Measurements from ENCODE around the gene CD74. TPM values are rescaled to one million over a fixed set of nuclear protein-coding genes. Genes with fewer than 3 reads are reported as not detected.
A peak's percentile ranks its signal among the peaks of the same experiment; 100 is the strongest.
"Not testable (repeated sequence)": the region's sequence is repeated elsewhere in the genome, so short reads cannot be mapped to it uniquely, and the experiment has no call there.

Gene CD74
- total RNA-seq, 6 donors from 2014 or later: 957 to 4,783 (median 3,180) TPM

DNA sequence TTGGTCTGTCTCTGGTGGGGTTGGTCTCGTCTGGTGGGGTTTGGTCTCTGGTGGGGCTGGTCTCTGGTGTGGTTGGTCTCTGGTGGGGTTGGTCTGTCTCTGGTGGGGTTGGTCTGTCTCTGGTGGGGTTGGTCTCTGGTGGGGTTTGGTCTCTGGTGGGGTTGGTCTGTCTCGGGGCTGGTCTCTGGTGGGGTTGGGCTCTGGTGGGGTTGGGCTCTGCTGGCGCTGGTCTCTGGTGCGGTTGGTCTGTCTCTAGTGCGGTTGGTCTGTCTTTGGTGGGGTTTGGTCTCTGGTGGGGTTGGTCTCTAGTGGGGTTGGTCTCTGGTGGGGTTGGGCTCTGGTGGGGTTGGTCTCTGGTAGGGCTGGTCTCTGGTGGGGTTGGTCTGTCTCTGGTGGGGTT is 16.3 kb upstream of the CD74 start:
- 97 to 100% methylated on average over 1 to 5 of the region's 5 CpGs for WGBS, 2 donors
- no peak overlapping the region for H3K4me3 ChIP-seq
- no peaks in the 10 kb centered on the region for H3K36me3 ChIP-seq
- TF ChIP-seq POLR2AphosphoS5 (IDR thresholded peaks at IDR 0.05) (no peak), EP300 (IDR thresholded peaks at IDR 0.05) (no peak), POLR2A (IDR thresholded peaks at IDR 0.05) (no peak)
- TF ChIP-seq, protein P1, sequence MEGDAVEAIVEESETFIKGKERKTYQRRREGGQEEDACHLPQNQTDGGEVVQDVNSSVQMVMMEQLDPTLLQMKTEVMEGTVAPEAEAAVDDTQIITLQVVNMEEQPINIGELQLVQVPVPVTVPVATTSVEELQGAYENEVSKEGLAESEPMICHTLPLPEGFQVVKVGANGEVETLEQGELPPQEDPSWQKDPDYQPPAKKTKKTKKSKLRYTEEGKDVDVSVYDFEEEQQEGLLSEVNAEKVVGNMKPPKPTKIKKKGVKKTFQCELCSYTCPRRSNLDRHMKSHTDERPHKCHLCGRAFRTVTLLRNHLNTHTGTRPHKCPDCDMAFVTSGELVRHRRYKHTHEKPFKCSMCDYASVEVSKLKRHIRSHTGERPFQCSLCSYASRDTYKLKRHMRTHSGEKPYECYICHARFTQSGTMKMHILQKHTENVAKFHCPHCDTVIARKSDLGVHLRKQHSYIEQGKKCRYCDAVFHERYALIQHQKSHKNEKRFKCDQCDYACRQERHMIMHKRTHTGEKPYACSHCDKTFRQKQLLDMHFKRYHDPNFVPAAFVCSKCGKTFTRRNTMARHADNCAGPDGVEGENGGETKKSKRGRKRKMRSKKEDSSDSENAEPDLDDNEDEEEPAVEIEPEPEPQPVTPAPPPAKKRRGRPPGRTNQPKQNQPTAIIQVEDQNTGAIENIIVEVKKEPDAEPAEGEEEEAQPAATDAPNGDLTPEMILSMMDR (IDR thresholded peaks at IDR 0.05): no peak
- no peaks in the 10 kb centered on the region for H3K27me3 ChIP-seq
- peaks cover 7 to 8% (median 8%) of the 10 kb centered on the region in 4 donors for H3K4me1 ChIP-seq
- peak overlapping the region in 2 of 4 donors; percentile 50 to 68 for H3K27ac ChIP-seq
- ATAC-seq (ENCODE audit: low FRiP score in 2 of 2): no peak
- no peak for DNase-seq
- H3K9me3 ChIP-seq: no peaks in the 10 kb centered on the region

DNA sequence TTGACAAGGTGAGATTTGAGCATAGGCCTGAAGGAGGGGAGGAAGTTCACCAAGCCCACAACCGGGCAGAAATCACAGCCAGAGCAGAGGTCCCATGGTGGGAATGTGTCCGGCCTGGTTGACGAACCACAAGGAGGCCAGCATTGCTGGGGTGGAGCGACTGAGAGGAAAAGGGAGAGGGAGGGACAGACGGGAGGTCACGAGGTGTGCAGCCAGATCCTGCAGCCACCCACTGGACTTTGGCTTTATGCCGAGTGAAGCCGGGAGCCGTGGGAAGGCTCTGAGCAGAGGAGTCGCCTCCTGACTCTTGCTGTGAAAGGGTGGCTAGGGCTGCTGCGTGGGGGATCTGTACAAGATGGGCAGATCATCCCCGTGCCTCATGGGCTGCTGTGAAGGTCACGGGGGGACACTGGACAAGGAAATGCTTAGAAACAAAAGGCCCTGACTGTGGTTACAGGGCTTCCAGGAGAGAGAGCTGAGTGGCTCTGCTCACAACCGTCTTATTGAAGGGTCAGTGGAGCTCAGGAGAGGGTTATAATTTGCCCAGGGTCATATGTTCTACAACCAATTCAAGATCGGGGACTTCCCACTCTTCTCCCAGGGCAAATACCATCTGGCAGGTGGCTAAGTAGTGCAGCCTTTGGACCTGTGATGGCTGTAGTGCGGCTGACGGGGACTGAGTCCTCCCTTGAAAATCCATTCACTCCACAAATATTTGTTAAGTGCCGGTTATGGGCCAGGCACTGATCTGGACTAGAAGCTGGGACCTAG is 15.6 kb upstream of the CD74 start:
- WGBS, 2 donors: 59 to 70% methylated on average over 15 to 18 of the region's 18 CpGs
- DNase-seq (peak in 1 of 2 donors; percentile 50), ATAC-seq (ENCODE audit: low FRiP score in 2 of 2) (peak; percentile 41 to 66)
- Histone ChIP-seq H3K9me3 (no peaks in the 10 kb centered on the region), H3K4me1 (peaks cover 7 to 8% (median 8%) of the 10 kb centered on the region in 4 donors), H3K4me3 (no peak overlapping the region), H3K27me3 (no peaks in the 10 kb centered on the region), H3K27ac (peak overlapping the region in 3 of 4 donors; percentile 50 to 68 (median 54)), H3K36me3 (no peaks in the 10 kb centered on the region)
- TF ChIP-seq EP300 (IDR thresholded peaks at IDR 0.05) (no peak), POLR2A (IDR thresholded peaks at IDR 0.05) (no peak), POLR2AphosphoS5 (IDR thresholded peaks at IDR 0.05) (peak in 1 of 2 donors; percentile 21)
- TF ChIP-seq, protein P1 (IDR thresholded peaks at IDR 0.05): no peak

DNA sequence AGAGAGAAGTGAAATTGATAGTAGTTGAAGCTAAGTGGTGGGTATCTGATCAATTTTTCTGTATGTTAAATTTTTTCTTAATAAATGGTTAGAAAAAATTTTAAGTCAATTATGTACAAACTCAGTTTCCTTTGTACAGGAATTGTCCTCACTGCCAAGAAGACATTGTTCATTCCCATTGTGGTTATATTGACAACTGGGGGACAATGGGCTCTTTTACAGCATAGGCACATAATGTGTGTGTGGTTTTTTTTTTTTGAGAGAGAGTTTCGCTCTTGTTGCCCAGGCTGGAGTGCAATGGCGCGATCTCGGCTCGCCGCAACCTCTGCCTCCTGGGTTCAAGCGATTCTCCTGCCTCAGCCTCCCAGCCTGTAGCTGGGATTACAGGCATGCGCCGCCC is 13.5 kb upstream of the CD74 start:
- H3K9me3 ChIP-seq: not testable (repeated sequence)

DNA sequence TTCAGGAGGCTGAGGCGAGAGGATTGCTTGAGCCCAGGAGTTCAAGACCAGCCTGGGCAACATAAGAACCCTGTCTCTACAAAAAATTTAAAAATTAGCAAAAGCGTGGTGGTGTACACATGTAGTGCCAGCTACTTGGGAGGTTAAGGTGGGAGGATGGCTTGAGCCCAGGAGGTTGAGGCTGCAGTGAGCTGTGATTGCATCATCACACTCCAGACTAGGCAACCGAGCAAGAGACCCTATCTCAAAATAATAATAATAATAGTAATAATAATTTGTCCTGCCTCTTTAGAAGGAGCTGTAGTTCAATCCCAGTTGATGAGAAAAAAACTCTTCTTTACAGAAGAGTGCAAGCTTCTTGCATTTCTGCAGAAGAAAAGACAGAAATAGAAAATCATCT is 10.0 kb upstream of the CD74 start:
- no peaks in the 10 kb centered on the region for H3K9me3 ChIP-seq
- WGBS, 2 donors: 69 to 76% methylated on average over 3 of the region's 3 CpGs
- DNase-seq (no peak), ATAC-seq (ENCODE audit: low FRiP score in 2 of 2) (no peak)
- H3K27me3 ChIP-seq: no peaks in the 10 kb centered on the region
- TF ChIP-seq EP300 (IDR thresholded peaks at IDR 0.05): no peak
- no peak for TF ChIP-seq POLR2A (IDR thresholded peaks at IDR 0.05)
- TF ChIP-seq, protein P1 (IDR thresholded peaks at IDR 0.05): no peak
- no peak for TF ChIP-seq POLR2AphosphoS5 (IDR thresholded peaks at IDR 0.05)
- H3K36me3 ChIP-seq: no peaks in the 10 kb centered on the region
- H3K4me1 ChIP-seq: peaks cover 0 to 1% (median 0%) of the 10 kb centered on the region in 4 donors
- no peak overlapping the region for H3K4me3 ChIP-seq
- no peak overlapping the region for H3K27ac ChIP-seq

More for the DNA sequence above, 13.5 kb upstream of the CD74 start:
- WGBS, 2 donors: 97 to 98% methylated on average over 9 of the region's 9 CpGs
- not testable (repeated sequence) for H3K4me3 ChIP-seq; ATAC-seq (ENCODE audit: low FRiP score in 2 of 2); H3K36me3 ChIP-seq; H3K27ac ChIP-seq; H3K27me3 ChIP-seq; H3K4me1 ChIP-seq; DNase-seq

DNA sequence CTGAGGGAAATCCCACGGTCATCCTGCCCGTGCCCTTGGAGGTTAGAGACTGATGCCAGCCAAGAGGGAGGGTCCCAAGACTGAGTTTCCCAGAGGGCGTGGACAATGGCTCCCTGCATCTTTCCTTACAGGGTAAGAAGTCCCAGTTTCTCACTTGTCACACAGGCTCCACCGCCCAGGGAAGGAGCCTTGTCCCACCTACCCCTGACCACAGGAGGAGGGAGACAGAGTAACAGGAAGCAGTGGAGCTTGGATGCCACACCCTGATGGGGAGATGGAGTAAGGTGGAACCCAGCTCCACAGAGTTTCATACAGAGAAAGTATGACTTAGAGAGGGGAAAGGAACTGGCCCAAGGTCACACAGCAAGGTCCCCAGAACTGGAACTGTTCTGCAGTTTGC is 9.4 kb upstream of the CD74 start:
- no peak overlapping the region for H3K27ac ChIP-seq
- peak in 1 of 2 donors; percentile 43 for ATAC-seq (ENCODE audit: low FRiP score in 2 of 2)
- TF ChIP-seq, protein P1 (IDR thresholded peaks at IDR 0.05): no peak
- TF ChIP-seq POLR2AphosphoS5 (IDR thresholded peaks at IDR 0.05): no peak
- no peak for TF ChIP-seq EP300 (IDR thresholded peaks at IDR 0.05)
- no peak for TF ChIP-seq POLR2A (IDR thresholded peaks at IDR 0.05)
- no peaks in the 10 kb centered on the region for H3K4me1 ChIP-seq
- no peak overlapping the region for H3K4me3 ChIP-seq
- H3K36me3 ChIP-seq: no peaks in the 10 kb centered on the region
- H3K9me3 ChIP-seq: no peaks in the 10 kb centered on the region
- DNase-seq: no peak
- H3K27me3 ChIP-seq: no peaks in the 10 kb centered on the region
- WGBS, 2 donors: 64 to 67% methylated on average over 4 of the region's 4 CpGs
